Keratinocyte (primary cell): ENCODE data around the gene PARVA. TPM values are rescaled to one million over a fixed set of nuclear protein-coding genes. Genes with fewer than 3 reads are reported as not detected.

Experiments used
- DNase-seq: peaks from one replicate; pipeline ENCODE4 v3.0.0-alpha.2; 2011; ENCODE audit warnings: low read depth, missing footprints, low spot score
- FAIRE-seq: peaks from 2 replicates; lab custom pipeline; 2011; peaks lifted over from hg19 to GRCh38; lab: Jason Lieb, UNC
- H2AFZ ChIP-seq: 2 replicates; pipeline ENCODE4 v1.6.0; 2012; ENCODE audit warnings: low read length, control low read depth, inconsistent platforms; ENCODE audit not compliant: control insufficient read depth
- H3K27ac ChIP-seq: 2 replicates; pipeline ENCODE4 v1.5.1; 2011; ENCODE audit warnings: low read length; ENCODE audit not compliant: control insufficient read depth, insufficient read depth
- H3K27me3 ChIP-seq: 3 replicates; pipeline ENCODE4 v1.6.0; 2011; ENCODE audit warnings: low read length; ENCODE audit not compliant: control insufficient read depth, insufficient read depth; ENCODE audit errors: extremely low read depth
- H3K36me3 ChIP-seq, 2 experiments: 2 replicates in 1 of 2; 3 replicates in 1 of 2; pipeline ENCODE4 v1.5.1; 2011; ENCODE audit warnings: low read length in 2 of 2, mild to moderate bottlenecking in 1 of 2; ENCODE audit not compliant: control insufficient read depth in 2 of 2, insufficient read depth in 2 of 2; ENCODE audit errors: extremely low read depth in 1 of 2
- H3K4me1 ChIP-seq: 3 replicates; pipeline ENCODE4 v1.5.1; 2011; ENCODE audit warnings: low read length; ENCODE audit not compliant: control insufficient read depth, insufficient read depth; ENCODE audit errors: extremely low read depth
- H3K4me2 ChIP-seq: 3 replicates; pipeline ENCODE4 v1.6.0; 2011; ENCODE audit warnings: low read depth, low read length; ENCODE audit not compliant: control insufficient read depth, insufficient read depth; ENCODE audit errors: extremely low read depth
- H3K4me3 ChIP-seq, 3 experiments: fragments of 200-600 bp in 1 of 3; sonication (generic) in 1 of 3; 2 replicates in 2 of 3; 3 replicates in 1 of 3; pipeline ENCODE4 v1.5.1; 2011 to 2016; ENCODE audit warnings: low read length in 3 of 3, mild to moderate bottlenecking in 3 of 3, control low read depth in 2 of 3, inconsistent platforms in 1 of 3, low read depth in 1 of 3, mixed read lengths in 1 of 3, mixed run types in 1 of 3, moderate library complexity in 1 of 3; ENCODE audit not compliant: control insufficient read depth in 2 of 3, insufficient read depth in 2 of 3; ENCODE audit errors: extremely low read depth in 1 of 3
- H3K79me2 ChIP-seq: 2 replicates; pipeline ENCODE4 v1.6.0; 2012; ENCODE audit warnings: low read length; ENCODE audit not compliant: control insufficient read depth, insufficient read depth
- H3K9ac ChIP-seq: 3 replicates; pipeline ENCODE4 v1.6.0; 2011; ENCODE audit warnings: low read length; ENCODE audit not compliant: control insufficient read depth, insufficient read depth; ENCODE audit errors: extremely low read depth
- H3K9me1 ChIP-seq: 3 replicates; pipeline ENCODE4 v1.6.0; 2011; ENCODE audit warnings: low read length; ENCODE audit not compliant: control insufficient read depth, insufficient read depth; ENCODE audit errors: extremely low read depth
- H3K9me3 ChIP-seq: 2 replicates; pipeline ENCODE4 v1.5.1; 2012; ENCODE audit warnings: low read depth, low read length; ENCODE audit not compliant: control insufficient read depth
- H4K20me1 ChIP-seq: 3 replicates; pipeline ENCODE4 v1.6.0; 2011; ENCODE audit warnings: low read length; ENCODE audit not compliant: control insufficient read depth, insufficient read depth; ENCODE audit errors: extremely low read depth
- EZH2 ChIP-seq: IDR thresholded peaks from one replicate; pipeline ENCODE4 v1.6.1; 2012; ENCODE audit warnings: inconsistent platforms, mild to moderate bottlenecking, low read length, moderate library complexity
- dilution Hi-C: fragments of 300-500 bp; cut with MboI; formaldehyde crosslinking; loops from one replicate; pipeline ENCODE4 v1.7.0; 2020; ENCODE audit warnings: low sequenced_read_pairs; ENCODE audit not compliant: extremely low pct_ligation_motif_present
- polyA plus RNA-seq, 5 experiments: library from polyadenylated mRNA; depleted of rRNA in 3 of 5; stranded (reverse) in 3 of 5; stranded (forward) in 1 of 5; unstranded in 1 of 5; fragments of >200 nt; gene quantifications; 1 replicate in 1 of 5; 2 replicates in 3 of 5; 3 replicates in 1 of 5; pipeline versions ENCODE4 v1.2.1 to v1.2.3, GENCODE V29; 2011 to 2012; ENCODE audit warnings: missing spikeins in 2 of 5, low read depth in 1 of 5, low replicate concordance in 1 of 5
- TF ChIP-seq, protein P1 (sequence below), 3 experiments: IDR thresholded peaks in 1 of 3; conservative IDR thresholded peaks in 1 of 3; optimal IDR thresholded peaks in 1 of 3; 2 replicates in 2 of 3; 3 replicates in 1 of 3; pipeline versions ENCODE3 to v1.5.1; 2011; ENCODE audit warnings: low read length in 3 of 3, mild to moderate bottlenecking in 3 of 3, moderate library complexity in 2 of 3, control low read depth in 1 of 3, inconsistent platforms in 1 of 3; ENCODE audit not compliant: insufficient read depth in 2 of 3; ENCODE audit errors: extremely low read depth in 1 of 3

Gene PARVA
- polyA plus RNA-seq, 1 donor (not counting 4 experiments of a cell fraction or from before 2014, with no cell fraction given): 28.9 TPM

DNA sequence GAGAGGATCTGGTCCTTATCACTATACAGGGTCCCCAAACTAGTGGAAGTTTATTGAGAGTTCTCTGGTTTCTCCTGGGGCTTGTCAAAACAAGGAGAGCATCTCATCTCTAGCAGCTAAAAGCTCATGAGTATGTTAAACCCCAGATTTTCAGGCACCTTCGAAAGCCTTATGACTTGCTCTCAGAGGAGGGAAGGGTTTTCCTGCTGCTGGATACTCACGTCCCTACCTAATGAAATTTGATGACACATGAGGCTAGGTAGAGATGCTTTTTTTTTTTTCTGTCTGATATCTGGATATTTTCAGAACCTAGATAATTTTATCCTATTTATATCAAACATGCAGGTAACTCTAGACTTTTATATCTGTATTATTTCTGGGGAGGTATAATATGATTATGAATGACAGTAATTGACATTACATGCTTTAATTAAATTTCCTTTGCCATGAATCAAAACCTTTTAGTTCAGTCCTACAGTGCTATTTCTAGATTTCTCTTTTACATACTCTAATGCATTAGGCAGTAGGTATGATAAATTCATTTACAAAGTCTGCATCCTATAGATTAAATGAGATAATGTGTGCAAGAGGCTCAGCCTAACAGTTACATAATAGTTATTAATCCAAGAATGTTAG, 73.9 kb downstream of the PARVA start:
- Histone ChIP-seq H2AFZ (no peak overlapping the region), H3K4me3 (no peak overlapping the region), H3K9me1 (no peaks in the 10 kb centered on the region), H4K20me1 (no peaks in the 10 kb centered on the region), H3K4me2 (no peak overlapping the region), H3K27me3 (no peaks in the 10 kb centered on the region), H3K9me3 (no peaks in the 10 kb centered on the region), H3K27ac (peak overlapping the region; percentile 42), H3K9ac (no peak overlapping the region), H3K79me2 (peaks cover 5% of the 10 kb centered on the region), H3K36me3 (no peaks in the 10 kb centered on the region), H3K4me1 (peaks cover 45% of the 10 kb centered on the region)
- dilution Hi-C loops: no loop called here
- no peak for DNase-seq
- FAIRE-seq: no peak
- TF ChIP-seq EZH2: no peak
- TF ChIP-seq, protein P1, sequence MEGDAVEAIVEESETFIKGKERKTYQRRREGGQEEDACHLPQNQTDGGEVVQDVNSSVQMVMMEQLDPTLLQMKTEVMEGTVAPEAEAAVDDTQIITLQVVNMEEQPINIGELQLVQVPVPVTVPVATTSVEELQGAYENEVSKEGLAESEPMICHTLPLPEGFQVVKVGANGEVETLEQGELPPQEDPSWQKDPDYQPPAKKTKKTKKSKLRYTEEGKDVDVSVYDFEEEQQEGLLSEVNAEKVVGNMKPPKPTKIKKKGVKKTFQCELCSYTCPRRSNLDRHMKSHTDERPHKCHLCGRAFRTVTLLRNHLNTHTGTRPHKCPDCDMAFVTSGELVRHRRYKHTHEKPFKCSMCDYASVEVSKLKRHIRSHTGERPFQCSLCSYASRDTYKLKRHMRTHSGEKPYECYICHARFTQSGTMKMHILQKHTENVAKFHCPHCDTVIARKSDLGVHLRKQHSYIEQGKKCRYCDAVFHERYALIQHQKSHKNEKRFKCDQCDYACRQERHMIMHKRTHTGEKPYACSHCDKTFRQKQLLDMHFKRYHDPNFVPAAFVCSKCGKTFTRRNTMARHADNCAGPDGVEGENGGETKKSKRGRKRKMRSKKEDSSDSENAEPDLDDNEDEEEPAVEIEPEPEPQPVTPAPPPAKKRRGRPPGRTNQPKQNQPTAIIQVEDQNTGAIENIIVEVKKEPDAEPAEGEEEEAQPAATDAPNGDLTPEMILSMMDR (optimal IDR thresholded peaks at IDR 0.05 in 1 of 3, IDR thresholded peaks at IDR 0.05 in 1 of 3, conservative IDR thresholded peaks at IDR 0.05 in 1 of 3; ENCODE audit: extremely low read depth in 1 of 3, insufficient read depth in 2 of 3, low read length in 3 of 3): no peak

GRCh38 chr11:12453243-12453642, 75.9 kb downstream of the PARVA start:
- H3K36me3 ChIP-seq: no peaks in the 10 kb centered on the region
- H4K20me1 ChIP-seq: no peaks in the 10 kb centered on the region
- H3K4me1 ChIP-seq: peaks cover 45% of the 10 kb centered on the region
- DNase-seq (no peak), FAIRE-seq (no peak)
- no peak overlapping the region for H3K27ac ChIP-seq
- H3K4me2 ChIP-seq: no peak overlapping the region
- no peaks in the 10 kb centered on the region for H3K9me3 ChIP-seq
- no peaks in the 10 kb centered on the region for H3K27me3 ChIP-seq
- TF ChIP-seq, protein P1 (optimal IDR thresholded peaks at IDR 0.05 in 1 of 3, IDR thresholded peaks at IDR 0.05 in 1 of 3, conservative IDR thresholded peaks at IDR 0.05 in 1 of 3; ENCODE audit: extremely low read depth in 1 of 3, insufficient read depth in 2 of 3, low read length in 3 of 3): no peak
- no peak for TF ChIP-seq EZH2
- no peak overlapping the region for H3K4me3 ChIP-seq
- H3K79me2 ChIP-seq: peaks cover 6% of the 10 kb centered on the region
- H3K9me1 ChIP-seq: no peaks in the 10 kb centered on the region
- no peak overlapping the region for H3K9ac ChIP-seq
- dilution Hi-C loops: no loop called here
- H2AFZ ChIP-seq: no peak overlapping the region
